ENCODE results near the gene PDIA5. TPM values are rescaled to one million over a fixed set of nuclear protein-coding genes. Genes with fewer than 3 reads are reported as not detected.

PDIA5 gene
- total RNA-seq, 4 donors from 2014 or later: 3.9 to 13.0 (median 12.0) TPM

DNA sequence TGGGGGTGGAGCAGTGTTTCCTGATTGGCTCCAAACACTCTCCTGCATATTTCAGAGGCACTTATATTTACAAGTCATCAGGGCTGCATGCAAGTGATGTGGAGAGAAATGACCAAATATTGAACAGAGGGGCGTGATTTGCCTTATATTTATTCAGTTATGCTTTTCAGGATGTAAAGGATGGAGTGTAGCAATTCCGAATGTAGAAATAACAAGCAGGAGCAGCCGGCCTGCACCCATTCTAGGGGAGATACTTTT is 19.8 kb upstream of the PDIA5 start:
- H3K9me3 ChIP-seq: no peaks in the 10 kb centered on the region
- no peaks in the 10 kb centered on the region for H3K36me3 ChIP-seq
- H3K4me3 ChIP-seq: no peak overlapping the region
- intact Hi-C loops (cut with DNase I): no loop called here
- H3K4me1 ChIP-seq: no peaks in the 10 kb centered on the region
- peaks cover 0 to 19% (median 0%) of the 10 kb centered on the region in 4 donors for H3K27me3 ChIP-seq
- TF ChIP-seq CTCF (IDR thresholded peaks at IDR 0.05): no peak
- TF ChIP-seq POLR2A (IDR thresholded peaks at IDR 0.05): no peak
- H3K27ac ChIP-seq: no peak overlapping the region
- no peak for DNase-seq
- 79 to 92% methylated on average over 3 of the region's 3 CpGs for WGBS, 2 donors

DNA sequence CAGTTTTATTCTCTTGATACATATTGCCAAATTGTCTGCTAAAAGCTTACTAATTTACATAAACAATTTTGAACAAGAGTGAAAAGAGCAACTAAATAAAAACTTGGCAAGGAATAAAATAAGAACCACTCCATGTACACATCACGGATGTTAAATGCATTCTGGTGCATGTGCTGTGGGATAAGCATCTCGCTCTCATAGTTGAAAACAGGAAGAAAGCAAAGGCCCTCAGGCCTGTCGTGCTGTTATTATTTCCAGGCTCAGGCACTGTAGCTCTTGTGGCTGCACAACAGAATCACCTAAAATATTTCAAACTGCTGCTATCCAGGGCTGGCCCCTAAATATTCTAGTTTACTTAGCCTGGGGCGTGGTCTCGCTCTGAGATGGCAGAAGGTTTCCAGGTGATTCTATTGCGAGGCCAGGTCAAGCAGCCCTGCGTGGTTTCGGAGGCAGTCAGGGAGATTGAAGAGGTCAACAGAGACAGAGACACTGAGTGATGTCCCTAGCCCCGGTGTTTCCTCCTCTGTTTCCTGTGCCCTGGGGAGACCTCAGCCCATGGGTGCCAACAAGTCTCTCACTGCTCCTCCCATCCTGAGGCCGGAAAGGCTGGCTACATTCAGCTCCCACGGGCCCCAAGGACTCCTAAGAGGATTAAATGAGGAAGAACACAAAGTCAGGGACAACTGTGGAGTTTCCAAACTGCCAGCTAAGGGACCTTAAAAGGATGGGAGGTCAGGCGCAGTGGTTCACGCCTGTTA is 18.2 kb upstream of the PDIA5 start:
- intact Hi-C loops (cut with DNase I): no loop called here
- no peak overlapping the region for H3K27ac ChIP-seq
- H3K4me3 ChIP-seq: no peak overlapping the region
- WGBS, 2 donors: 78 to 84% methylated on average over 7 to 8 of the region's 13 CpGs
- no peak for DNase-seq
- H3K9me3 ChIP-seq: no peaks in the 10 kb centered on the region
- no peak for TF ChIP-seq POLR2A (IDR thresholded peaks at IDR 0.05)
- peaks cover 0 to 11% (median 0%) of the 10 kb centered on the region in 4 donors for H3K27me3 ChIP-seq
- no peaks in the 10 kb centered on the region for H3K4me1 ChIP-seq
- H3K36me3 ChIP-seq: no peaks in the 10 kb centered on the region

DNA sequence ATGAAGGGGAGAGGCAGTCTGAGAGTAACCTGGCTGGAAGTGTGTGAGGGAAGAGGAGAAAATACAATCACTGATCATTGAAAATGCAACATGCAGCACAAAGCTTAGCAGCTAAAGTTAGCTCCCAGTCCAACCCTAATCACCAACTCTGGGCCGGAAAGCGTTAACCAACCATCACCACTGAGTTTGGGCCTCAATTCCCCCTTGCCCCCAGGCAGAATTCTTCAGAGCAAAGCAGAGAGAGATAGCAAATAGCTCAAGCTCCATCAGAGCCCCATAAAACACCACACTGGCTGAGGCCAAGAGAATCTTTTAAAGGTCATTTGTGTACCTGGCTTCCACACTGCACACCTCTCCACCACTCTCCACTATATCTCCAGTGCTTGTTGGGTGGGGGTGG is 16.2 kb upstream of the PDIA5 start:
- Histone ChIP-seq H3K9me3 (no peaks in the 10 kb centered on the region), H3K4me3 (no peak overlapping the region), H3K27ac (no peak overlapping the region), H3K27me3 (peaks cover 0 to 5% (median 0%) of the 10 kb centered on the region in 4 donors), H3K36me3 (no peaks in the 10 kb centered on the region), H3K4me1 (no peaks in the 10 kb centered on the region)
- TF ChIP-seq CTCF (IDR thresholded peaks at IDR 0.05) (no peak), POLR2A (IDR thresholded peaks at IDR 0.05) (no peak)
- intact Hi-C loops (cut with DNase I): no loop called here
- no peak for DNase-seq
- WGBS, 2 donors: 100% methylated on average over 2 of the region's 2 CpGs; no CpG with 5 or more reads in 1 of the 2 donors

GRCh38 chr3:123053107-123053506 is 13.7 kb upstream of the PDIA5 start:
- intact Hi-C loops (cut with DNase I): no loop called here
- Histone ChIP-seq H3K4me3 (no peak overlapping the region), H3K4me1 (no peaks in the 10 kb centered on the region), H3K27me3 (no peaks in the 10 kb centered on the region), H3K36me3 (no peaks in the 10 kb centered on the region), H3K27ac (no peak overlapping the region), H3K9me3 (no peaks in the 10 kb centered on the region)
- TF ChIP-seq CTCF (IDR thresholded peaks at IDR 0.05): no peak
- TF ChIP-seq POLR2A (IDR thresholded peaks at IDR 0.05): no peak
- WGBS, 2 donors: 56 to 79% methylated on average over 1 of the region's 2 CpGs
- no peak for DNase-seq

DNA sequence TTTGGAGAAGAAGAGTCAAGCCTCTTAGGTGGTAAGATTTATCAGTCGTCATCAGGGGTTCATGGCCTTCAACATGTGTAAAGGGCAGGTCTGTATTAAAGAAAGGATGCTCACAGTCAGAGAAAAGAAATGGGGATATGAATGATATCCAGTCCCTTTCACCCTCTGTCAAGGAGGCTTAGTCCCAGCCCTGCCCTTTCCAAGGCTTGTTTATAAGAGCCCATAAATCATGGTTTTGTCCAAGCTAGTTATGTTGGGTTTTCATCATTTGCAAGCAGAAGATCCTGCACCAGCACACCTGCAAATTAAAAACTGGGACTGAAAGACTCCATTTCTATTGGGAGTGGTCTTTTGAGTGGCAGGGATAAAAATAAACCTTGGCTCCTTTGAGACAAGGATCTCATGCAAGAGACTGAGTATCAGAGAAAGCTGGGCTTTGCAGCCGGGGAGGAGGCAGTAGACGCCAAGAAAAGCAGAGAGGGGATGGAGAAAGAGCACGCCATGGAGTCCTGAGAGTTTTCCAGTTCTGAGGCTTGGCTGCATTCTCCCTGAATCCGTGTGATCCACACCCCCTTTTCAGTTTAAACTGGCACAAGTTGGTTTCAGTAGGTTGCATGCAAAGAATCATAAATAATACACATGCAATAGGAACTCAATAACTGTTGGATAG is 12.6 kb upstream of the PDIA5 start:
- DNase-seq: no peak
- Histone ChIP-seq H3K36me3 (no peaks in the 10 kb centered on the region), H3K27ac (no peak overlapping the region), H3K9me3 (no peaks in the 10 kb centered on the region), H3K4me1 (no peaks in the 10 kb centered on the region), H3K27me3 (no peaks in the 10 kb centered on the region), H3K4me3 (no peak overlapping the region)
- intact Hi-C loops (cut with DNase I): no loop called here
- no peak for TF ChIP-seq CTCF (IDR thresholded peaks at IDR 0.05)
- 42 to 59% methylated on average over 5 of the region's 5 CpGs for WGBS, 2 donors

All from esophagus squamous epithelium (tissue), 5 donors.